ENCODE measurements around the gene DGKA. TPM values are rescaled to one million over a fixed set of nuclear protein-coding genes. Genes with fewer than 3 reads are reported as not detected.

DGKA gene
- total RNA-seq, 4 donors from 2014 or later, result 16.1 to 59.5 (median 23.3) TPM

DNA sequence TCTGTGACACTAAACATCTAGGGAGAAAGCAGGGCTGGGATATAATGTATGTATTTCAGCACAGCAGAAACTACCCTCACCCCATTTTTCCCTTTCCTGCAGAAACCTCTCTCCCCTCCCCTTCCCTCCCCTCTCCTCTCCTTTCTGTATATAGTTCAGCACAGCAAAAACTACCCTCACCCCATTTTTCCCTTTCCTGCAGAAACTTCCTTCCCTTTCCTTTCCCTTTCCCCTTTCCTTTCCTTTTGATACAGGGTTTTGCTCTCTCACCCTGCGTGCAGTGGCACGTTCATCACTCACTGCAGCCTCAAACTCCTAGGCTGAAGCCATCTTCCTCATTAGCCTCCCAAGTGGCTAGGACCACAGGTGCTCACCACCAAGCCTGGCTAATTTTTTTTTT, 32.8 kb downstream of the DGKA start:
- TF ChIP-seq CTCF (IDR thresholded peaks at IDR 0.05; ENCODE audit: low read depth), result no peak

DNA sequence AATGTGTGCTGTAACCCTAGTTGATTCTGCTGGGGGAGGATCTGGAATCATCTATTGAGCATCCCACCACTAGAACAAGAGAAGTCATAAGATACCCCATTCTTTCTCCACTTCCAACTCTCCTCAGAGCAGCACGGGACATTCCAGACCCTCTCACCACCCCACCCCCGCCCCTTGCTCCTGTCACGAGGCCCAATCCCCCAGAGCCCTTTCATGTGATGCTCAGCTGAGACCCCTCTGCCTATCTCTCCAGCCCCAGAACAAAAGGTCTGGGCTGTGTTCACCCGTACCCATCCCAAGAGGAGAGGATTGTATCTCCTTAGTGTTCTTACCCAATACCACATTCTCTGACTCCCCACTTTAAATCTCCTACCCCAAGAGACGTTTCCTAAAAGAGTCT, 34.3 kb downstream of the DGKA start:
- TF ChIP-seq CTCF (IDR thresholded peaks at IDR 0.05; ENCODE audit: low read depth), result no peak

DNA sequence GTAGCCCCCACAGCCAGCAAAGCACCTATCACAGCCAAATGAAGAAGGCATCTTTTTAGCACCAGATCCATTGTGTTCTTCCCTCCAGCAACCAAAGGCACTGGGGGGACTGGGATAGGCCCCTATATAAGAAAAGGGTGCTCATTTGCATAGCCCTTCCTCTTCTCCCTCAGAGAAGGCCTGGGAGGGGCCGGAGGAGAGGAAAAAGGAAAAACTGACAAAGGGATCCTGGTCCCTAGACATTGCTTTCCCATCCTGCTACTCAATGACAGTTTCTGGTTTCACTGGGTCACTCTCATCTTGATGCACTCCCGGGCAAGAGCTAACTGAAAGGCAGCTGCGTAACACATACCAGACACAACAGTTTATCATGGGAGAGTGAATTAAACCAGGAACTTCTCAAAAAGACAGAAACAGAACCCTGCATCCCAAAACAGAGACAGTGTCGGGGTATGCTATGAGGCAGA, 35.0 kb downstream of the DGKA start, which contains the start of gene PMEL:
TSS of gene PMEL (minus strand) at position 102 of the 467 bp plus-strand sequence. CDS start at position 71, 31 bp downstream.
- TF ChIP-seq CTCF (IDR thresholded peaks at IDR 0.05; ENCODE audit: low read depth), result no peak

DNA sequence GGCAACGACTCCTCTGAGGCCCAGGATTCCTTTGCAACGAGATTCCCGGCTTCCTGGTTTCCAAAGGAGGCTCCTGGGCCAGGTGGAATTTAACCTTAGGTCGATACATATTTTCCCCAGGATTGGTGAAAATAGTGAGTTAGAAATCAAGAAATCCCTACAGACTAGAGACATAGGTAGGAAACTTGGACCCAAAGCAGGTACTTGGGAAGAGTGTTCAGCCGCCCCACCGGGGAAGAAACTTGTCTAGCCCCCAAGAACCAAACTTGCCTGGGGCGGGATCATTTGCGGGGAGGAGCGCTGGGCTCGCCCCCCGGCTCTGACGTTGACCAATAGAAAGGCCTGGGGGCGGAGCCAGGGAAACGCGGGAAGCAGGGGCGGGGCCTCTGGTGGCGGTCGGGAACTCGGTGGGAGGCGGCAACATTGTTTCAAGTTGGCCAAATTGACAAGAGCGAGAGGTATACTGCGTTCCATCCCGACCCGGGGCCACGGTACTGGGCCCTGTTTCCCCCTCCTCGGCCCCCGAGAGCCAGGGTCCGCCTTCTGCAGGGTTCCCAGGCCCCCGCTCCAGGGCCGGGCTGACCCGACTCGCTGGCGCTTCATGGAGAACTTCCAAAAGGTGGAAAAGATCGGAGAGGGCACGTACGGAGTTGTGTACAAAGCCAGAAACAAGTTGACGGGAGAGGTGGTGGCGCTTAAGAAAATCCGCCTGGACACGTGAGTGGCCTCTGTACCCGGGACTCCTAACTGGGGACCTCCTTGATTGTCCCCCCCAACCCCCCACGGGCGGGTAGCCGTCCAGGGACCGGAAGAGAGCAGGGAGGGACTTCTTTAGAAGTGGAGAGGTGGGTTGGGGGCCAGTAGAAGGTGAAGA, 35.7 kb downstream of the DGKA start, which contains the start of gene CDK2:
TSS of gene CDK2 (plus strand) at position 423 of the 874 bp plus-strand sequence. CDS start at position 602, 179 bp downstream.
- no peak for TF ChIP-seq CTCF (IDR thresholded peaks at IDR 0.05; ENCODE audit: low read depth)

DNA sequence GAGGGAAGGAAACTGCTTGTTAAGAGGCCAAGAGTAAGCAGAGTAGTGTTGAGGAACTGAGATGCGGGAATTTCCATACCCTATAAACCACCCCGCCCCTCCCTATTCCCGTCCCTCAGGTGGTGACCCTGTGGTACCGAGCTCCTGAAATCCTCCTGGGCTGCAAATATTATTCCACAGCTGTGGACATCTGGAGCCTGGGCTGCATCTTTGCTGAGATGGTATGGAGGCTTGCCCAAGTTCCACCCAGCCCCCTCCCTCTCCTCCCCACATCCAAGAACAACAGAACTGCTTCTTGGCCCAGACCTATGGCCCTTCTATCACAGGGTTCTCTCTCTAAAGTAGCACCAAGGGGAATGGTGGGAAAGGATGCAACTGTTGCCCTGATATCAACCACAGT, 38.4 kb downstream of the DGKA start:
- no peak for TF ChIP-seq CTCF (IDR thresholded peaks at IDR 0.05; ENCODE audit: low read depth)

DNA sequence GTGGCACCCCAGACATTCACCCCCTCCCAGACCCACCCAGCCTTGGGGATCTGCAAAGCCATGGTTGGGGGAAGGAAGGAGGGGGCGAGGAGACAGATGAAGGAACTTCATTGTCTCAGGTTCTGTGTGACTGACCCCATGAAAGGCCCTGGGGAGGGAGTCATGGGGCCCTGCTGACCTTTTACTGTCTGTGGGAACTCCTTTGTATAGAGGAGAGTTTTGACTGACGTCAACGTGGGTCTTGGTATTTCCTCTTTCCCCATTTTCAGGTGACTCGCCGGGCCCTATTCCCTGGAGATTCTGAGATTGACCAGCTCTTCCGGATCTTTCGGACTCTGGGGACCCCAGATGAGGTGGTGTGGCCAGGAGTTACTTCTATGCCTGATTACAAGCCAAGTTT, 39.8 kb downstream of the DGKA start:
- no peak for TF ChIP-seq CTCF (IDR thresholded peaks at IDR 0.05; ENCODE audit: low read depth)

DNA sequence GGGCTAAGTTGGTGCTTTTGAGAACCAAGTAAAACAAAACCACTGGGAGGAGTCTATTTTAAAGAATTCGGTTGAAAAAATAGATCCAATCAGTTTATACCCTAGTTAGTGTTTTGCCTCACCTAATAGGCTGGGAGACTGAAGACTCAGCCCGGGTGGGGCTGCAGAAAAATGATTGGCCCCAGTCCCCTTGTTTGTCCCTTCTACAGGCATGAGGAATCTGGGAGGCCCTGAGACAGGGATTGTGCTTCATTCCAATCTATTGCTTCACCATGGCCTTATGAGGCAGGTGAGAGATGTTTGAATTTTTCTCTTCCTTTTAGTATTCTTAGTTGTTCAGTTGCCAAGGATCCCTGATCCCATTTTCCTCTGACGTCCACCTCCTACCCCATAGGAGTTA, 41.1 kb downstream of the DGKA start:
- no peak for TF ChIP-seq CTCF (IDR thresholded peaks at IDR 0.05; ENCODE audit: low read depth)
